H1 (cell line): ENCODE results near the gene HRCT1. TPM values are rescaled to one million over a fixed set of nuclear protein-coding genes. Genes with fewer than 3 reads are reported as not detected.
"Not testable (repeated sequence)": the region's sequence is repeated elsewhere in the genome, so short reads cannot be mapped to it uniquely, and the experiment has no call there.

Experiments
- CTCF ChIA-PET: fragments of 300-600 bp; sonication (Branson Sonifier 250); formaldehyde crosslinking; loops from one replicate; lab custom pipeline; 2021; ENCODE audit not compliant: partially characterized antibody; lab: Charles Lee
- POLR2A ChIA-PET: fragments of 300-600 bp; sonication (Branson Sonifier 250); formaldehyde crosslinking; loops from one replicate; lab custom pipeline; 2021; ENCODE audit warnings: inconsistent platforms; ENCODE audit not compliant: partially characterized antibody; lab: Charles Lee
- DNase-seq, 2 experiments: peaks; one replicate each; pipeline versions ENCODE4 v3.0.0 to v3.0.0-alpha.2; 2010 to 2022; ENCODE audit warnings: low spot score in 2 of 2, low read depth in 1 of 2, mixed read lengths in 1 of 2
- FAIRE-seq: peaks from 2 replicates; lab custom pipeline; 2011; peaks lifted over from hg19 to GRCh38; lab: Jason Lieb, UNC
- H2AFZ ChIP-seq: 2 replicates; pipeline ENCODE4 v1.8.1; 2012; ENCODE audit warnings: low read length, inconsistent platforms
- H2AK5ac ChIP-seq: 2 replicates; pipeline ENCODE4 v1.6.1; 2013; ENCODE audit warnings: low read depth, low read length
- H2BK120ac ChIP-seq: replicated peaks from 2 replicates; pipeline ENCODE3; 2013; ENCODE audit warnings: low read depth, low read length, inconsistent platforms
- H2BK12ac ChIP-seq: 2 replicates; pipeline ENCODE4 v1.6.1; 2013; ENCODE audit warnings: low read depth, low read length
- H2BK15ac ChIP-seq: 2 replicates; pipeline ENCODE4 v1.6.1; 2013; ENCODE audit warnings: low read length
- H2BK20ac ChIP-seq: 2 replicates; pipeline ENCODE4 v1.6.1; 2013; ENCODE audit warnings: low read length
- H2BK5ac ChIP-seq: 2 replicates; pipeline ENCODE4 v1.6.1; 2013; ENCODE audit warnings: low read depth, low read length
- H3K14ac ChIP-seq: 2 replicates; pipeline ENCODE4 v1.6.1; 2013; ENCODE audit warnings: inconsistent platforms; ENCODE audit not compliant: insufficient read length
- H3K18ac ChIP-seq: 2 replicates; pipeline ENCODE4 v1.6.1; 2013; ENCODE audit warnings: low read length; ENCODE audit errors: extremely low read depth
- H3K23ac ChIP-seq: 2 replicates; pipeline ENCODE4 v1.6.1; 2013; ENCODE audit warnings: inconsistent platforms; ENCODE audit not compliant: insufficient read length
- H3K23me2 ChIP-seq: 2 replicates; pipeline ENCODE4 v1.6.1; 2013; ENCODE audit warnings: low read depth, low read length
- H3K27ac ChIP-seq: 2 replicates; pipeline ENCODE4 v1.6.1; 2011; ENCODE audit warnings: low read depth, low read length, inconsistent platforms
- H3K27me3 ChIP-seq, 4 experiments: replicated peaks in 1 of 4; 1 replicate in 1 of 4; 2 replicates in 3 of 4; pipeline versions ENCODE4 v1.6.1 to v1.8.1; 2011 to 2013; ENCODE audit warnings: low read length in 3 of 4, mild to moderate bottlenecking in 3 of 4, inconsistent platforms in 2 of 4, mixed read lengths in 2 of 4, moderate library complexity in 1 of 4; ENCODE audit not compliant: control insufficient read depth in 3 of 4, insufficient read depth in 3 of 4; ENCODE audit errors: extremely low read depth in 1 of 4
- H3K36me3 ChIP-seq, 4 experiments: 2 replicates each; pipeline versions ENCODE4 v1.6.1 to v1.8.1; 2011 to 2013; ENCODE audit warnings: mild to moderate bottlenecking in 4 of 4, low read length in 3 of 4, moderate library complexity in 2 of 4, control low read depth in 1 of 4, inconsistent platforms in 1 of 4; ENCODE audit not compliant: insufficient read depth in 4 of 4, control insufficient read depth in 2 of 4
- H3K4ac ChIP-seq: replicated peaks from 2 replicates; pipeline ENCODE3; 2013; ENCODE audit warnings: low read length, low read depth, mixed read lengths, inconsistent platforms; ENCODE audit not compliant: insufficient read length
- H3K4me1 ChIP-seq, 4 experiments: replicated peaks in 1 of 4; 1 replicate in 1 of 4; 2 replicates in 3 of 4; pipeline versions ENCODE4 v1.6.1 to v1.8.1; 2011 to 2013; ENCODE audit warnings: low read length in 3 of 4, inconsistent platforms in 2 of 4, mixed read lengths in 1 of 4; ENCODE audit not compliant: insufficient read depth in 4 of 4, control insufficient read depth in 3 of 4
- H3K4me2 ChIP-seq, 2 experiments: 2 replicates each; pipeline versions ENCODE4 v1.6.1 to v1.8.1; 2011 to 2013; ENCODE audit warnings: low read depth in 2 of 2, low read length in 2 of 2, control low read depth in 1 of 2, inconsistent platforms in 1 of 2, mild to moderate bottlenecking in 1 of 2; ENCODE audit not compliant: insufficient read depth in 1 of 2
- H3K4me3 ChIP-seq, 4 experiments: fragments of 200-600, 300-600 bp in 1 of 4; sonication (generic), shearing (Covaris generic), sonication (Bioruptor Twin) in 1 of 4; 2 replicates each; pipeline versions ENCODE4 v1.5.1 to v1.8.1; 2011 to 2016; ENCODE audit warnings: low read length in 4 of 4, low read depth in 3 of 4, control low read depth in 2 of 4, inconsistent platforms in 2 of 4, mild to moderate bottlenecking in 2 of 4, mixed read lengths in 1 of 4, moderate library complexity in 1 of 4; ENCODE audit not compliant: insufficient read depth in 2 of 4; ENCODE audit errors: extremely low read depth in 1 of 4
- H3K56ac ChIP-seq: replicated peaks from 2 replicates; pipeline ENCODE3; 2013; ENCODE audit warnings: low read depth, mild to moderate bottlenecking, mixed read lengths, low read length, inconsistent platforms; ENCODE audit not compliant: insufficient read length
- H3K79me1 ChIP-seq: 2 replicates; pipeline ENCODE4 v1.6.1; 2013; ENCODE audit warnings: low read depth, low read length, control low read depth
- H3K79me2 ChIP-seq, 2 experiments: 2 replicates each; pipeline versions ENCODE4 v1.6.1 to v1.8.1; 2012 to 2013; ENCODE audit warnings: low read length in 2 of 2, mild to moderate bottlenecking in 2 of 2, inconsistent platforms in 1 of 2; ENCODE audit not compliant: insufficient read depth in 2 of 2, control insufficient read depth in 1 of 2
- H3K9ac ChIP-seq, 4 experiments: replicated peaks in 1 of 4; 1 replicate in 1 of 4; 2 replicates in 3 of 4; pipeline versions ENCODE4 v1.6.1 to v1.8.1; 2011 to 2013; ENCODE audit warnings: low read depth in 3 of 4, low read length in 3 of 4, control low read depth in 2 of 4, mild to moderate bottlenecking in 2 of 4, moderate library complexity in 2 of 4, inconsistent platforms in 1 of 4; ENCODE audit errors: extremely low read depth in 1 of 4
- H3K9me3 ChIP-seq, 2 experiments: 2 replicates each; pipeline versions ENCODE4 v1.6.1 to v1.8.1; 2012 to 2013; ENCODE audit warnings: mild to moderate bottlenecking in 2 of 2, moderate library complexity in 2 of 2, control low read depth in 1 of 2, inconsistent platforms in 1 of 2, low read depth in 1 of 2, low read length in 1 of 2, mixed read lengths in 1 of 2; ENCODE audit not compliant: insufficient read depth in 2 of 2
- H4K20me1 ChIP-seq, 2 experiments: replicated peaks in 1 of 2; 2 replicates each; pipeline versions ENCODE3 to v1.8.1; 2011 to 2013; ENCODE audit warnings: inconsistent platforms in 2 of 2, low read length in 2 of 2, mild to moderate bottlenecking in 1 of 2; ENCODE audit not compliant: insufficient read depth in 2 of 2, control insufficient read depth in 1 of 2
- H4K5ac ChIP-seq: 2 replicates; pipeline ENCODE4 v1.6.1; 2013; ENCODE audit warnings: low read length, low read depth, mixed read lengths, inconsistent platforms; ENCODE audit not compliant: insufficient read length
- H4K8ac ChIP-seq: 2 replicates; pipeline ENCODE4 v1.8.0; 2013; ENCODE audit warnings: mild to moderate bottlenecking, moderate library complexity, low read length, inconsistent platforms; ENCODE audit not compliant: insufficient read depth; ENCODE audit errors: extremely low read depth
- H4K91ac ChIP-seq: replicated peaks from 2 replicates; pipeline ENCODE3; 2013; ENCODE audit warnings: low read length, mixed read lengths, inconsistent platforms; ENCODE audit not compliant: insufficient read length
- WGBS, 2 experiments: shearing (Covaris generic) in 1 of 2; methylation state at CpG; one replicate each; pipeline versions ENCODE4 v1.1.6 to v1.1.7; 2013 to 2015; ENCODE audit warnings: low lambda C conversion rate in 2 of 2, mixed read lengths in 2 of 2, inconsistent platforms in 1 of 2, low coverage in 1 of 2, missing lambda C conversion rate in 1 of 2; ENCODE audit not compliant: insufficient replicate concordance in 2 of 2, insufficient coverage in 1 of 2, insufficient read length in 1 of 2; ENCODE audit errors: extremely low coverage in 1 of 2, missing lambda C conversion rate in 1 of 2; 5-methylcytosine and 5-hydroxymethylcytosine counted together
- polyA plus RNA-seq, 7 experiments: library from polyadenylated mRNA; depleted of rRNA in 3 of 7; stranded (reverse) in 5 of 7; unstranded in 2 of 7; fragments of >200 nt in 5 of 7; fragments of 200-250 nt in 2 of 7; gene quantifications; 1 replicate in 5 of 7; 2 replicates in 1 of 7; 4 replicates in 1 of 7; pipeline versions ENCODE4 v1.2.1 to v1.2.3, GENCODE V29; 2011 to 2013; ENCODE audit warnings: missing spikeins in 2 of 7, mixed read lengths in 2 of 7
- total RNA-seq: library from RNA; stranded (reverse); fragmentation: NEBNext Ultra II Directional; extraction: Animal tissue kit (Norgen Biotek cat#: 25700); gene quantifications from 2 replicates; pipeline ENCODE4 v1.2.1, GENCODE V29; 2021

HRCT1 gene
- total and polyA plus RNA-seq, 2 of the 8 experiments (the other 6 are each of a cell fraction or from before 2014, with no cell fraction given): not detected

DNA sequence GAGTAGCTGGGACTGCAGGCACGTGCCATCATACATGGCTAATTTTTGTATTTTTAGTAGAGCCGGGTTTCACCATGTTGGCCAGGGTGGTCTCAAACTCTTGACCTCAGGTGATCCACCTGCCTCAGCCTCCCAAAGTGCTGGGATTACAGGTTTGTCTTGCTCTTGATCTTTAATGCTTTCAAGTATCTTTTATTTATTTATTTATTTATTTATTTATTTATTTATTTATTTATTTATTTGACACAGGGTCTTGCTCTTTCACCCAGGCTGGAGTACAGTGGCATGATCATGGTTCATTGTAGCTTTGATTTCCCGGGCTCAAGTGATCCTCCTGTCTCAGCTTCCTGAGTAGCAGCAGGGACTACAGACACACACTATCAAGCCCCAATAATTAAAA lies 21.1 kb upstream of the HRCT1 start:
- H3K9ac ChIP-seq, H4K20me1 ChIP-seq, H3K79me2 ChIP-seq, H3K4me3 ChIP-seq, H3K9me3 ChIP-seq, H3K4me2 ChIP-seq, H2AK5ac ChIP-seq, H3K79me1 ChIP-seq, H2BK15ac ChIP-seq, H3K18ac ChIP-seq, POLR2A ChIA-PET, H4K8ac ChIP-seq, H3K36me3 ChIP-seq, H2AFZ ChIP-seq, H3K23me2 ChIP-seq, H3K27me3 ChIP-seq, H3K4ac ChIP-seq, H3K56ac ChIP-seq, H3K23ac ChIP-seq, H2BK20ac ChIP-seq, DNase-seq, H4K91ac ChIP-seq, H3K4me1 ChIP-seq, H2BK12ac ChIP-seq, H4K5ac ChIP-seq, H3K27ac ChIP-seq, H3K14ac ChIP-seq, H2BK120ac ChIP-seq, H2BK5ac ChIP-seq, FAIRE-seq: not testable (repeated sequence)
- CTCF ChIA-PET: interaction anchor here (0.7 to 1.5 kb wide), 3 partner anchors 21 to 179 kb away, joined by 3 to 4 read pairs (median 3); no protein-coding TSS in a partner anchor
- 85% methylated on average over 3 of the region's 3 CpGs; no CpG with 5 or more reads in 1 of the 2 experiments for WGBS, 2 experiments
